ENCODE measurements around the gene ABCC4. TPM values are rescaled to one million over a fixed set of nuclear protein-coding genes. Genes with fewer than 3 reads are reported as not detected.

ABCC4 gene
- total RNA-seq, 4 donors from 2014 or later, result 2.5 to 12.6 (median 6.0) TPM

DNA sequence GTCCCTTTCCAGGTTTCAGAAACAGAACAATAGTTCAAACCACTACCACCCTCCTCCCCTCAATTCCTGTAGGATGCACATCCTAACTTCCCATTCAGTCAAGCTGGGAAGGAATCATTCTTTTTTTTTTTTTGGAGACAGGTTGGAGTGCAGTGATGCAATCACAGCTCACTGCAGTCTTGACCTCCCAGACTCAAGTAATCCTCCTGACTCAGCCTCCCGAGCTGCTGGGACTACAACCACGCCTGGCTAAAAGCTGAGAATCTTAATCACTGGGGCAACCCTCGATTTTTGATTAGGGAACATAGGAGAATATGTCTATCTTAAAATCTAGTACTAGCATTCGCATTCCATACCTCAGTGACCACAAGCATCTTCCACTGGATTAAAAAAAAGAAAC lies 146.2 kb downstream of the ABCC4 start:
- TF ChIP-seq POLR2A (IDR thresholded peaks at IDR 0.05), result no peak
- TF ChIP-seq, protein P1, sequence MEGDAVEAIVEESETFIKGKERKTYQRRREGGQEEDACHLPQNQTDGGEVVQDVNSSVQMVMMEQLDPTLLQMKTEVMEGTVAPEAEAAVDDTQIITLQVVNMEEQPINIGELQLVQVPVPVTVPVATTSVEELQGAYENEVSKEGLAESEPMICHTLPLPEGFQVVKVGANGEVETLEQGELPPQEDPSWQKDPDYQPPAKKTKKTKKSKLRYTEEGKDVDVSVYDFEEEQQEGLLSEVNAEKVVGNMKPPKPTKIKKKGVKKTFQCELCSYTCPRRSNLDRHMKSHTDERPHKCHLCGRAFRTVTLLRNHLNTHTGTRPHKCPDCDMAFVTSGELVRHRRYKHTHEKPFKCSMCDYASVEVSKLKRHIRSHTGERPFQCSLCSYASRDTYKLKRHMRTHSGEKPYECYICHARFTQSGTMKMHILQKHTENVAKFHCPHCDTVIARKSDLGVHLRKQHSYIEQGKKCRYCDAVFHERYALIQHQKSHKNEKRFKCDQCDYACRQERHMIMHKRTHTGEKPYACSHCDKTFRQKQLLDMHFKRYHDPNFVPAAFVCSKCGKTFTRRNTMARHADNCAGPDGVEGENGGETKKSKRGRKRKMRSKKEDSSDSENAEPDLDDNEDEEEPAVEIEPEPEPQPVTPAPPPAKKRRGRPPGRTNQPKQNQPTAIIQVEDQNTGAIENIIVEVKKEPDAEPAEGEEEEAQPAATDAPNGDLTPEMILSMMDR (IDR thresholded peaks at IDR 0.05), result no peak
- WGBS, 2 donors, result 62 to 69% methylated on average over 4 of the region's 4 CpGs
- intact Hi-C loops (cut with DNase I), result no loop called here
- peaks cover 0 to 45% (median 17%) of the 10 kb centered on the region in 3 donors for H3K4me1 ChIP-seq
- H3K36me3 ChIP-seq, result no peaks in the 10 kb centered on the region
- H3K4me3 ChIP-seq, result no peak overlapping the region
- H3K9me3 ChIP-seq, result no peaks in the 10 kb centered on the region
- no peak for DNase-seq
- peak overlapping the region in 3 of 4 donors; percentile 52 to 76 (median 57) for H3K27ac ChIP-seq
- no peaks in the 10 kb centered on the region for H3K27me3 ChIP-seq

- no peaks in the 10 kb centered on the region for H3K36me3 ChIP-seq
- intact Hi-C loops (cut with DNase I), result no loop called here
- TF ChIP-seq, protein P1 (IDR thresholded peaks at IDR 0.05), result peak in 1 of 6 experiments; percentile 19
- no peak for TF ChIP-seq POLR2A (IDR thresholded peaks at IDR 0.05)
- 23 to 24% methylated on average over 3 of the region's 3 CpGs for WGBS, 2 donors
- no peaks in the 10 kb centered on the region for H3K9me3 ChIP-seq
- H3K27ac ChIP-seq, result peak overlapping the region; percentile 53 to 76 (median 64)
- H3K4me1 ChIP-seq, result peaks cover 0 to 47% (median 17%) of the 10 kb centered on the region in 3 donors
- no peaks in the 10 kb centered on the region for H3K27me3 ChIP-seq
- peak overlapping the region in 1 of 4 donors; percentile 1 for H3K4me3 ChIP-seq
- no peak for DNase-seq
Measured at GRCh38 chr13:95154413-95154886, 146.8 kb downstream of the ABCC4 start.

DNA sequence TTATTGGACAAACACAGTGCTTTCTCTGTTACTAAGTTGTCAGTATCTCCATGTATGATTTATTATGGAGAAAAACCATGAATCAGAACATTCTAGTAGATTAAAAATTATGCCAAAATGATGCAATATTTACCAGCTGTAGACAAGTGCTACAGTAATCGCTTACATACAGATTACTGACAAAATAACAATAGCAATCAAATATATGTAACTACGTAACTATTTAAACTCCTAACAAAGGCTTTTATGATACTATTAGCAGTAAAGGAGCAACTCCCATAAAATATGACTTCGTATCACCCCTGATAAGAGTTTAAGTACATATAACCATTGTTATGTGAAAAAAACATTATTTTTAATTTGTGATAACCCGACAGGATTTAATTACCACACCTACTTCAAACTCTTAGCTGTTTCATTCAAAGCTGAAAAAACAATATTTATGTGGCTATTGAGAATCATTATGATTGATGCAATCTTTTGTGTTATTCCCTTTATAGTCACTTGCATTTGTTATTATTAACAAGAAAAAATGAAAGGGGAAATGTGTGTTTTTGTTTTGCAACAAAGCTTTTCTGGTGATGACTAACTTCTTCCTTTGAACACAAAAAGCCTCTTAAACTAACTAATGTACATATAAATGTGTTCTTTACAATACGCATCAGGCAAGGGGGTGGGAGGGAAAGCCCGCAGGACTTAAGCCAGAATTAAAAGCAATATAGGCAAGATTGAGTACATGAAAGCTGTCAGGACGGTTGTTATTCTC lies 147.4 kb downstream of the ABCC4 start:
- Histone ChIP-seq H3K4me1 (peaks cover 0 to 47% (median 17%) of the 10 kb centered on the region in 3 donors), H3K9me3 (no peaks in the 10 kb centered on the region), H3K27ac (peak overlapping the region; percentile 53 to 76 (median 64)), H3K4me3 (peak overlapping the region in 1 of 4 donors; percentile 1), H3K27me3 (no peaks in the 10 kb centered on the region), H3K36me3 (no peaks in the 10 kb centered on the region)
- no peak for DNase-seq
- 32 to 33% methylated on average over 7 of the region's 7 CpGs for WGBS, 2 donors
- intact Hi-C loops (cut with DNase I), result no loop called here
- TF ChIP-seq, protein P1 (IDR thresholded peaks at IDR 0.05), result no peak
- TF ChIP-seq POLR2A (IDR thresholded peaks at IDR 0.05), result no peak

- intact Hi-C loops (cut with DNase I), result no loop called here
- Histone ChIP-seq H3K4me1 (peaks cover 0 to 47% (median 17%) of the 10 kb centered on the region in 3 donors), H3K4me3 (no peak overlapping the region), H3K36me3 (no peaks in the 10 kb centered on the region), H3K27me3 (no peaks in the 10 kb centered on the region), H3K9me3 (no peaks in the 10 kb centered on the region), H3K27ac (no peak overlapping the region)
- no peak for DNase-seq
- 92 to 94% methylated on average over 4 of the region's 4 CpGs for WGBS, 2 donors
- TF ChIP-seq POLR2A (IDR thresholded peaks at IDR 0.05), result no peak
- TF ChIP-seq, protein P1 (IDR thresholded peaks at IDR 0.05), result no peak
Measured at GRCh38 chr13:95151942-95152587, 149.2 kb downstream of the ABCC4 start.

- TF ChIP-seq, protein P1 (IDR thresholded peaks at IDR 0.05), result no peak
- TF ChIP-seq POLR2A (IDR thresholded peaks at IDR 0.05), result no peak
- WGBS, 2 donors, result 40 to 46% methylated on average over 2 of the region's 2 CpGs
- Histone ChIP-seq H3K4me3 (no peak overlapping the region), H3K27ac (peak overlapping the region in 2 of 4 donors; percentile 42 to 62), H3K36me3 (no peaks in the 10 kb centered on the region), H3K4me1 (peaks cover 0 to 48% (median 16%) of the 10 kb centered on the region in 3 donors), H3K27me3 (no peaks in the 10 kb centered on the region), H3K9me3 (no peaks in the 10 kb centered on the region)
- DNase-seq, result no peak
- intact Hi-C loops (cut with DNase I), result no loop called here
Measured at GRCh38 chr13:95150555-95150954, 150.7 kb downstream of the ABCC4 start.
